Thyroid gland (tissue), 4 donors: Measurements from ENCODE around the gene PET100. TPM values are rescaled to one million over a fixed set of nuclear protein-coding genes. Genes with fewer than 3 reads are reported as not detected.

Source experiments
- DNase-seq, 2 donors: peaks; one replicate each; pipeline ENCODE4 v3.0.0-alpha.2; 2019
- H3K27ac ChIP-seq, 3 donors: fragments of 200-600 bp; sonication (generic); 1 replicate in 2 of 3; 2 replicates in 1 of 3; pipeline ENCODE4 v1.5.1; 2016 to 2019; ENCODE audit warnings: mild to moderate bottlenecking in 1 of 3, moderate library complexity in 1 of 3
- H3K27me3 ChIP-seq: fragments of 200-600 bp; sonication (generic); one replicate; pipeline ENCODE4 v1.5.1; 2019
- H3K36me3 ChIP-seq, 2 donors: fragments of 200-600 bp; sonication (generic); one replicate each; pipeline ENCODE4 v1.5.1; 2016 to 2019
- H3K4me1 ChIP-seq, 2 donors: fragments of 200-600 bp; sonication (generic); one replicate each; pipeline ENCODE4 v1.5.1; 2017 to 2019
- H3K4me3 ChIP-seq, 3 donors: fragments of 200-600 bp; sonication (generic); replicated peaks in 1 of 3; 1 replicate in 2 of 3; 2 replicates in 1 of 3; pipeline ENCODE4 v1.5.1; 2016; ENCODE audit warnings: mild to moderate bottlenecking in 1 of 3
- H3K9me3 ChIP-seq: fragments of 200-600 bp; sonication (generic); one replicate; pipeline ENCODE4 v1.5.1; 2017
- CTCF ChIP-seq, 6 experiments: fragments of 200-600 bp in 3 of 6; fragments of 450-650 bp in 3 of 6; sonication (generic) in 3 of 6; IDR thresholded peaks; one replicate each; pipeline ENCODE4 v1.5.1; 2016 to 2019; ENCODE audit warnings: antibody characterized with exemption in 6 of 6, mild to moderate bottlenecking in 2 of 6, inconsistent platforms in 1 of 6, moderate library complexity in 1 of 6
- POLR2A ChIP-seq, 2 donors: fragments of 450-650 bp; IDR thresholded peaks; one replicate each; pipeline ENCODE4 v1.6.1; 2017; ENCODE audit warnings: antibody characterized with exemption in 2 of 2, mild to moderate bottlenecking in 2 of 2, moderate library complexity in 1 of 2
- WGBS, 2 donors: methylation state at CpG; one replicate each; pipeline ENCODE4 v1.1.5; 2017; 5-methylcytosine and 5-hydroxymethylcytosine counted together
- intact Hi-C: fragments of 100-400 bp; cut with DNase I; formaldehyde crosslinking; loops from one replicate; pipeline ENCODE4 v1.15.1; 2023
- total RNA-seq, 4 donors: library from RNA; depleted of rRNA; stranded (reverse); fragments of >200 nt; gene quantifications; one replicate each; pipeline ENCODE4 v1.2.3, GENCODE V29; 2016

Gene PET100
- total RNA-seq, 4 donors from 2014 or later, result 6.0 to 45.5 (median 13.9) TPM

GRCh38 chr19:7674010-7675005 is 44.7 kb downstream of the PET100 start:
- DNase-seq, result peak; percentile 32 to 35
- no peak for TF ChIP-seq POLR2A (IDR thresholded peaks at IDR 0.05)
- no peak for TF ChIP-seq CTCF (IDR thresholded peaks at IDR 0.05)
- 61% methylated on average over 19 to 21 of the region's 21 CpGs for WGBS, 2 donors
- intact Hi-C loops, result no loop called here
- no peaks in the 10 kb centered on the region for H3K36me3 ChIP-seq
- H3K4me3 ChIP-seq, result no peak overlapping the region
- no peaks in the 10 kb centered on the region for H3K9me3 ChIP-seq
- H3K27ac ChIP-seq, result no peak overlapping the region
- no peaks in the 10 kb centered on the region for H3K4me1 ChIP-seq
- H3K27me3 ChIP-seq, result no peaks in the 10 kb centered on the region

GRCh38 chr19:7676376-7676775 is 46.8 kb downstream of the PET100 start:
- no peak for TF ChIP-seq POLR2A (IDR thresholded peaks at IDR 0.05)
- no peak for TF ChIP-seq CTCF (IDR thresholded peaks at IDR 0.05)
- no peaks in the 10 kb centered on the region for H3K27me3 ChIP-seq
- intact Hi-C loops, result no loop called here
- no peak overlapping the region for H3K27ac ChIP-seq
- H3K36me3 ChIP-seq, result no peaks in the 10 kb centered on the region
- peaks cover under 1 to 2% of the 10 kb centered on the region in 2 donors for H3K4me1 ChIP-seq
- H3K9me3 ChIP-seq, result no peaks in the 10 kb centered on the region
- WGBS, 2 donors, result 37 to 42% methylated on average over 7 of the region's 7 CpGs
- H3K4me3 ChIP-seq, result no peak overlapping the region
- no peak for DNase-seq

- no peak for DNase-seq
- H3K4me3 ChIP-seq, result no peak within 1 kb of the TSS
- TF ChIP-seq CTCF (IDR thresholded peaks at IDR 0.05), result no peak
- no peak for TF ChIP-seq POLR2A (IDR thresholded peaks at IDR 0.05)
- peaks cover 5 to 6% of the 10 kb centered on the region in 2 donors for H3K4me1 ChIP-seq
- no peaks in the 10 kb centered on the region for H3K9me3 ChIP-seq
- 28 to 33% methylated on average over 10 of the region's 10 CpGs for WGBS, 2 donors
- no peaks in the 10 kb centered on the region for H3K27me3 ChIP-seq
- H3K36me3 ChIP-seq, result no peaks in the 10 kb centered on the region
- intact Hi-C loops, result no loop called here
- no peak within 1 kb of the TSS for H3K27ac ChIP-seq
These were observed 47.3 kb downstream of the PET100 start, which contains the start of gene MCEMP1 for GRCh38 chr19:7676854-7677253. Gene MCEMP1 (plus strand): TSS chr19:7677090. CDS start chr19:7677121, 31 bp downstream.

GRCh38 chr19:7677669-7678311 is 48.2 kb downstream of the PET100 start:
- no peaks in the 10 kb centered on the region for H3K27me3 ChIP-seq
- 56 to 60% methylated on average over 12 of the region's 12 CpGs for WGBS, 2 donors
- no peak overlapping the region for H3K4me3 ChIP-seq
- peaks cover 0 to 5% of the 10 kb centered on the region in 2 donors for H3K36me3 ChIP-seq
- DNase-seq, result no peak
- no peak overlapping the region for H3K27ac ChIP-seq
- H3K4me1 ChIP-seq, result peaks cover 6 to 9% of the 10 kb centered on the region in 2 donors
- TF ChIP-seq CTCF (IDR thresholded peaks at IDR 0.05), result no peak
- no peak for TF ChIP-seq POLR2A (IDR thresholded peaks at IDR 0.05)
- intact Hi-C loops, result no loop called here
- no peaks in the 10 kb centered on the region for H3K9me3 ChIP-seq
